Measurements from ENCODE around the gene ETNK2. TPM values are rescaled to one million over a fixed set of nuclear protein-coding genes. Genes with fewer than 3 reads are reported as not detected.

ETNK2 gene
- total RNA-seq, 2 donors from 2014 or later, result 25.3 to 84.5 TPM

- no peaks in the 10 kb centered on the region for H3K9me3 ChIP-seq
- intact Hi-C loops (cut with DNase I), result loop anchor here (1.0 kb wide), 1 partner anchor 257 kb away; no protein-coding TSS in a partner anchor
- peak overlapping the region; percentile 86 to 93 for H3K27ac ChIP-seq
- 69% methylated on average over 4 of the region's 4 CpGs for WGBS
- DNase-seq (ENCODE audit: low spot score), result no peak
- H3K27me3 ChIP-seq (replicated peaks; ENCODE audit: insufficient read depth), result no peaks in the 10 kb centered on the region
- peaks cover 38% of the 10 kb centered on the region for H3K4me1 ChIP-seq (replicated peaks)
- TF ChIP-seq POLR2AphosphoS5 (IDR thresholded peaks at IDR 0.05) (no peak), POLR2A (IDR thresholded peaks at IDR 0.05) (no peak), CTCF (IDR thresholded peaks at IDR 0.05) (no peak)
- H3K4me3 ChIP-seq, result peak overlapping the region in 1 of 2 donors; percentile 33
- H3K36me3 ChIP-seq, result peaks cover 3 to 5% of the 10 kb centered on the region in 2 donors
Measured at GRCh38 chr1:204128464-204128963, 23.3 kb downstream of the ETNK2 start.

- peak; percentile 82 for DNase-seq (ENCODE audit: low spot score)
- H3K4me1 ChIP-seq (replicated peaks), result peaks cover 38% of the 10 kb centered on the region
- TF ChIP-seq POLR2AphosphoS5 (IDR thresholded peaks at IDR 0.05), result peak; percentile 84
- TF ChIP-seq POLR2A (IDR thresholded peaks at IDR 0.05), result no peak
- peak; percentile 97 to 100 (median 98) for TF ChIP-seq CTCF (IDR thresholded peaks at IDR 0.05)
Measured at GRCh38 chr1:204127597-204128242, 24.1 kb downstream of the ETNK2 start.

GRCh38 chr1:204126956-204127355 lies 24.9 kb downstream of the ETNK2 start:
- no peaks in the 10 kb centered on the region for H3K9me3 ChIP-seq
- no peaks in the 10 kb centered on the region for H3K27me3 ChIP-seq (replicated peaks; ENCODE audit: insufficient read depth)
- H3K36me3 ChIP-seq, result peaks cover 11 to 19% of the 10 kb centered on the region in 2 donors
- intact Hi-C loops (cut with DNase I), result loop anchor here (2.0 kb wide), 1 partner anchor 54 kb away; the partner anchor contains the start of gene SOX13
- no peak overlapping the region for H3K4me3 ChIP-seq
- TF ChIP-seq POLR2A (IDR thresholded peaks at IDR 0.05), result no peak
- no peak for TF ChIP-seq POLR2AphosphoS5 (IDR thresholded peaks at IDR 0.05)
- no peak for TF ChIP-seq CTCF (IDR thresholded peaks at IDR 0.05)
- peak overlapping the region; percentile 86 to 93 for H3K27ac ChIP-seq
- peaks cover 36% of the 10 kb centered on the region for H3K4me1 ChIP-seq (replicated peaks)
- no peak for DNase-seq (ENCODE audit: low spot score)
- WGBS, result 21% methylated on average over 7 of the region's 7 CpGs

More at GRCh38 chr1:204127597-204128242, 24.1 kb downstream of the ETNK2 start:
- intact Hi-C loops (cut with DNase I), result loop anchor here (1.0 to 2.0 kb wide), 2 partner anchors 55 to 256 kb away; partner anchors contain the start of gene SOX13
- peak overlapping the region; percentile 86 to 93 for H3K27ac ChIP-seq
- H3K4me3 ChIP-seq, result no peak overlapping the region
- no peaks in the 10 kb centered on the region for H3K27me3 ChIP-seq (replicated peaks; ENCODE audit: insufficient read depth)
- peaks cover 5 to 11% of the 10 kb centered on the region in 2 donors for H3K36me3 ChIP-seq
- no peaks in the 10 kb centered on the region for H3K9me3 ChIP-seq
- 25% methylated on average over 5 of the region's 5 CpGs for WGBS

- Histone ChIP-seq H3K4me3 (no peak overlapping the region), H3K27ac (peak overlapping the region; percentile 86 to 93), H3K27me3 (replicated peaks; ENCODE audit: insufficient read depth) (no peaks in the 10 kb centered on the region), H3K9me3 (no peaks in the 10 kb centered on the region), H3K36me3 (peaks cover 15 to 25% of the 10 kb centered on the region in 2 donors), H3K4me1 (replicated peaks) (peaks cover 31% of the 10 kb centered on the region)
- 25% methylated on average over 8 of the region's 8 CpGs for WGBS
- intact Hi-C loops (cut with DNase I), result loop anchor here (2.0 kb wide), 1 partner anchor 54 kb away; the partner anchor contains the start of gene SOX13
- TF ChIP-seq POLR2A (IDR thresholded peaks at IDR 0.05) (no peak), POLR2AphosphoS5 (IDR thresholded peaks at IDR 0.05) (peak; percentile 32)
- peak; percentile 53 for DNase-seq (ENCODE audit: low spot score)
Measured at GRCh38 chr1:204126386-204126785, 25.5 kb downstream of the ETNK2 start.

- peaks cover 28% of the 10 kb centered on the region for H3K4me1 ChIP-seq (replicated peaks)
- H3K27ac ChIP-seq, result peak overlapping the region; percentile 86 to 93
- H3K27me3 ChIP-seq (replicated peaks; ENCODE audit: insufficient read depth), result no peaks in the 10 kb centered on the region
- intact Hi-C loops (cut with DNase I), result loop anchor here (2.0 kb wide), 1 partner anchor 53 kb away; the partner anchor contains the start of gene SOX13
- DNase-seq (ENCODE audit: low spot score), result no peak
- WGBS, result 78% methylated on average over 18 of the region's 18 CpGs
- no peak overlapping the region for H3K4me3 ChIP-seq
- H3K9me3 ChIP-seq, result no peaks in the 10 kb centered on the region
- H3K36me3 ChIP-seq, result peaks cover 15 to 27% of the 10 kb centered on the region in 2 donors
- TF ChIP-seq POLR2A (IDR thresholded peaks at IDR 0.05), result no peak
- no peak for TF ChIP-seq CTCF (IDR thresholded peaks at IDR 0.05)
- TF ChIP-seq POLR2AphosphoS5 (IDR thresholded peaks at IDR 0.05), result no peak
Measured at GRCh38 chr1:204125759-204126351, 26.0 kb downstream of the ETNK2 start.
